GM21526 (cell line): ENCODE measurements around the gene FABP7.
"Not testable (repeated sequence)": the region's sequence is repeated elsewhere in the genome, so short reads cannot be mapped to it uniquely, and the experiment has no call there.

Experiments used
- ATAC-seq: cut with Tn5 transposase; IDR thresholded peaks from one replicate; pipeline ENCODE4 v1.9.1; 2021; ENCODE audit warnings: moderate library complexity; ENCODE audit not compliant: unreplicated experiment, low FRiP score

The FABP7 gene

DNA sequence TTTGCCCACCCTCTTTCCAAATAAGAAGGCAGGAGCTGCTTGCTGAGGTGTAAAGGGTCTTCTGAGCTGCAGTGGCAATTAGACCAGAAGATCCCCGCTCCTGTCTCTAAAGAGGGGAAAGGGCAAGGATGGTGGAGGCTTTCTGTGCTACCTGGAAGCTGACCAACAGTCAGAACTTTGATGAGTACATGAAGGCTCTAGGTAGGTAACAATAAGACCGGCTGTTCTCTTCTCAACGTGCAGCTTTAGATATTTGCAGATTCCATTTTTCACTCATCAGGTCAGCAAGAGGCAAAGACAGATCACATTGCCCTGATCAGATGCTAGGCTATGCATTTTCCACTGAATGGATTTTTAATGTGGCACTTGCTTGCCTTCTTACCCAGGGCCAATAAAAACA, at the start of gene FABP7:
Gene FABP7, plus strand, starts transcription at position 50 of the 400 bp plus-strand sequence. Its CDS starts 79 bp downstream, at position 129.
- no peak for ATAC-seq

GRCh38 chr6:122730334-122730733, 49.2 kb upstream of the FABP7 start:
- no peak for ATAC-seq

DNA sequence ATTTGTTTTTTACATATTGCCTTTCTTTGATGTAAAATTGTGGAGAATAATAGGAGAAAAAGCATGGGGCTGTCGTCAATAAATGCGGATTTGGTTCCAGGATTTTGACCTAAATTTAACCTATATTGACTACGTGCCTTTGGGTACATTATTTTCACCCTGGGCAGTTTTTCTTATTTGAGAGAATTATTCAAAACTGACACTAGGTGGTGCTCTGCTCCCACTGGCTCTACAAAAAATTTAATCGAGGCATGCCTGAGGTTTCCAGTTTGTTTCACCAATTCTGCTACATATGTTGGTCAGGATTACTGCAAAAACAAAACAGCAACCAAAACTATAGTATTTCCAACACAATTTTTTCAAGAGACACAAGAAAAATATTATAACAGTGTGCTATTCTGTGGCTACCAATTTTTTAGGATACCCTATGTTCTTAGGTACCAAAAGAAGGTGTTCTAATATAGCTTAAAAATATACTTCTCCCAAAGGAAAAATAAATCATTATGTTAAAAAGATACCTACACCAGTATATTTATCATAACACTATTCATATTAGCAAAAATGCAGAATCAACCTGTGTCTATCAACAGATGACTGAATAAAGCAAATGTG, 48.6 kb upstream of the FABP7 start:
- ATAC-seq: peak; percentile 70

DNA sequence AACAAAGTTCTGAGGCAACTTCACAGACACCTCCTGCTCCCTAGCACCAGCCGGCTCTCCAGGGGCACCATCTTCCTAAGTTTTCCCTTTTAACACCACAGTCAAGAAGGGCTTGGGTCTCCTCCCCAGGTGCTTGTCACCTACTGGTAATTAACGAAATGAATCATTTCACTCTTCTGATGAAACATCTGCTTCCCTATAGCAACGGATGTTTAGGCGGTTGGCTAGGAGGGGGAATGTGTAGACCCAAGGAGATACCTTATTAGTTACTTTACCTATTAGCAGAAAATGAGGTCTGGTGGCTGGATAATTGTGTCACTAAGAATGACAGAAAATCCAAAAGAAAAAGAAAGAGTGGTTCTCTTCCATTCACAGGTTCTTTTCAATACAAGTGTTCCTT, 46.3 kb upstream of the FABP7 start:
- no peak for ATAC-seq

DNA sequence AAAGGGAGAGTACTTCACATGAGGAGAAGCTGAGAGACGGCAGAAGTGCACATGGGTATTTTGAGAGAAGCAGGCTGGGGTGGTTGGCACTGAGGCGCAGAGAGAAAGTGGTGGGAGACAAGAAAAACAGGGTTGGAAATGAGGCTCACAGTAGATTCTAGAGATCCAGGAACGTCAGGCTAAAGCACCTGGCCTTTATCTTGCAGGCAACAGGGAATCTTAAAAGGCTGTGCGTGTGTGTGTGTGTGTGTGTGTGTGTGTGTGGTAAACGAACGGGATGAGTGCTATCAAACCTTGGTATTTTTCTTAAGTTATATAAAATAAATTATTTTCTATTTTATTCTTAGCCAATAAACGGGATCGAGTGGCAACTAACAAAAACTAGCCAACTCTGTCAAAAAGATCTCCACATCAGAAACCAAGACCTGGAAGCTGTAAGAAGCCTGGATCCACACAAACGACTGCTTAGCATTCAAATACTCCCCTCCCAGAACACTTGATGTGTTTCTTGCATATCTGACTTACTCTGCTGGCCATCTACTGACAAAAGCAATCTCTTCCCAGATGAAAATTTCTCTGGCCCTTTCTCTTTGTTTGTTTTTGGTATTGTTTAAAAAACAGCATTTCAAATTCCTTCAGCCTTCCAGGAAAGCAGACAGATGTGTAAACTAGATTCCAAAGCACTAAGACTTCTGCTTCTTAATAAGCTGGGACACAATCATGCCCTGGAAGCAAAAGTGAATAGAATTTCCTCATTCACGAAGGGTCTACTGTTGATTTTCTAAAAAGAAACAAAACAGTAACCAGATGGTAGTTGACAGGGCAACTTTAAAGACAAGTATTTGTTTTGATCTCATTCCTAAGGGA, 44.8 kb upstream of the FABP7 start:
- no peak for ATAC-seq

GRCh38 chr6:122735582-122735981, 43.9 kb upstream of the FABP7 start:
- ATAC-seq: no peak

- ATAC-seq: no peak
Observed at GRCh38 chr6:122736163-122736562, 43.4 kb upstream of the FABP7 start.

GRCh38 chr6:122736616-122737015, 42.9 kb upstream of the FABP7 start:
- ATAC-seq: no peak

GRCh38 chr6:122740091-122740490, 39.4 kb upstream of the FABP7 start:
- no peak for ATAC-seq

GRCh38 chr6:122740936-122741335, 38.6 kb upstream of the FABP7 start:
- ATAC-seq: no peak

GRCh38 chr6:122744247-122744646, 35.3 kb upstream of the FABP7 start:
- ATAC-seq: not testable (repeated sequence)

GRCh38 chr6:122744856-122745255, 34.7 kb upstream of the FABP7 start:
- not testable (repeated sequence) for ATAC-seq

- no peak for ATAC-seq
Observed at GRCh38 chr6:122746688-122747087, 32.8 kb upstream of the FABP7 start.

- peak; percentile 47 for ATAC-seq
Observed at GRCh38 chr6:122747573-122747972, 31.9 kb upstream of the FABP7 start.

- not testable (repeated sequence) for ATAC-seq
Observed at GRCh38 chr6:122748945-122749344, 30.6 kb upstream of the FABP7 start.

GRCh38 chr6:122749451-122750050, 30.0 kb upstream of the FABP7 start:
- no peak for ATAC-seq

DNA sequence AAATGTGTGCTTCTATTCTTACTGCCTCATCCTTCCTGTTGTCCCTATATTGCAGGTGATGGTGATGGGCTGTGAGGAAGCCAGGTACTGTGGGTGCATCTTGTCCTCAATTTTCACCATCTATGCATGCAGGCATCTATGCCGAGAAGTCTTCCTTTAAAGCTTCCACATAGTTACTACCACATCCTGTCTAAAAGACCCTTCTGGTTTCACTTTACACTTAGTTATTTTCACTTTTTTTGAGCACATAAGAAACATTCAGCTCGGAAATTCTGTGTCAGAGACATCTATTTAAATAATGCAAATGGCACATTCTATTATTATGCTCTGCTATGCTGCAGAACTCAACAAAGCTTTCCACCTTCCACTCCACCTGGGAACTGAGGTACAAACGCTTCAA, 28.2 kb upstream of the FABP7 start:
- peak; percentile 82 for ATAC-seq

- ATAC-seq: no peak
Observed at GRCh38 chr6:122752459-122752858, 27.1 kb upstream of the FABP7 start.

DNA sequence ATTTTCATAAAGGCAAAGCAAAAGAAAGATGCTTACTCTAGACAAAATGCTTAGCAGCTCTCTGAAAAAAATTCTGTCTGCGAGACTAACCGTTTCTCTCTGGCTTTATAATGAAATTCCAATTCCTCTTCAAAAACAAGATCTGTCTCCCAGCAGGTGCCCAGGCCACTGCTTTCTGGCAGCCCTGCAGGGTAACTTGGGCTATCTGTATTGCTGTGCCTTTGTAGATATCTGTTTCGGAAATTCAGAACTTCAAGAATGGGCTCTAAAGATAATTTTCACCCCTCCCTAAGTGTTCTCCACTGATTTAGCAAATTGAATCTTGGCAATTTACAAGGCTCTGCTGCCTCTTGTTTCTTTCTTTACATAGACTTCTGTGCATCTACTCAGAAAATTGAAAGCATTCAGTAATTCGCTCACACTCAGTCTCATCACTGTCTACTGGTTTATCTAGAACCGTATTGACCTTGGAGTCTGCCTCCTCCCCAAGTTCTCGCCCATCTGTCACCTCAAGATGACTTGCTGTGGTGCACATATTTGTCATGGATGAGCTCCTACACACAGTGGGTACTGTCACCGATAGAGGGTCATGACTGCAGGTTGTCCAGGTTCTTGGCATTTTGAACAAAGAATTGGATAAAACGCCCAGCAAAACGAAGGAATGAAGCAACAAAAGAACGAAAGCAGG, 26.4 kb upstream of the FABP7 start:
- no peak for ATAC-seq

GRCh38 chr6:122753688-122754056, 25.8 kb upstream of the FABP7 start:
- no peak for ATAC-seq

GRCh38 chr6:122754191-122754731, 25.3 kb upstream of the FABP7 start:
- ATAC-seq: no peak
